HG02610 (cell line): Measurements from ENCODE around the gene NDUFAF8.
"Not testable (repeated sequence)": the region's sequence is repeated elsewhere in the genome, so short reads cannot be mapped to it uniquely, and the experiment has no call there.

Source experiments
- ATAC-seq: cut with Tn5 transposase; IDR thresholded peaks from one replicate; pipeline ENCODE4 v1.9.1; 2021; ENCODE audit warnings: mild to moderate bottlenecking, moderate library complexity; ENCODE audit not compliant: unreplicated experiment

Gene NDUFAF8

DNA sequence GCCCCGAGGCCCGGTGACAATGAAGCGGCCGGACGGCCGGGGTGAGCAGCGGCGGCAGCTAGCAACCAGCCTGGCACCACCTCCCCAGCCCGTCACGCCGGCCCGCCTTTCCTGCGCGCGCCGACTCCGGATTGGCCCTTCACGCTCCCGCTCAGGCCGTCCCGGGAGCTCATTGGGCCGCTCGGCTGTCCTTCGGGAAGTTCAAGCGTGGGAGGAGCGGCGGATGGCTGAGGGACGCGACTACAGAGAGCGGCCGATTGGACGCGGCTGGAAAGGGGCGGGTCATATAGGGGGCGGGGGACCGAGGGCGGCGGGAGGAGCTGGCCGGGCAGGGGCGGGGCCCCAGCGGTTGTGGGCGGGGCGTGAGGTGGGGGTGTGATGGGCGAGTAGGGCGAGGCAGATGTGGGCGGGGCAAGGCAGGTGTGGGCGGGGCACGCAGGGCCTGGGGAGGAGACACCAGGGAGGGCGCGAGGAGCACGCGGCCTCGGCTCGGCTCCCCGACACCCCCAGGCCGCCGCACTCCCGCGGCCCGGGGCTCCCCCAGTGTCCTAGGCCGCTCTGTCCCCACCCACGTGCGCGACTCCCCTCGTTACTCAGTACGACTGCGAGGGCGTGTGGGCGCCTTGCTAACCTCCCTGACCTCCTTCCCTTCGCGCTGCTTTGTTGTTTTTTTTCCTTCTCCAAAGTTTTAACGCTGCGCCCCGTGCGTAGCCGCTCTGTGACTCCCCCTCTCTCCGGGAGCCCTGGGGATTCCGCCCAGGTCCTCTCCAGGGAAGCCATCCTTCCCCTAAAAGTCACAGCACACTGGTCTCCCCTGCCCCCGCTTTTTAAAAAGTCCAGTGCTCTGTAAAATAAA, 16.0 kb upstream of the NDUFAF8 start, which contains the start of gene CEP131:
Gene CEP131 (minus strand): TSS at position 60 of the 856 bp plus-strand sequence. CDS start 2,909 bp downstream, outside the sequence.
- peak; percentile 86 for ATAC-seq

- ATAC-seq: no peak
Observed at GRCh38 chr17:81223762-81224130, 15.4 kb upstream of the NDUFAF8 start.

- not testable (repeated sequence) for ATAC-seq
Observed at GRCh38 chr17:81227630-81228029, 11.5 kb upstream of the NDUFAF8 start.

DNA sequence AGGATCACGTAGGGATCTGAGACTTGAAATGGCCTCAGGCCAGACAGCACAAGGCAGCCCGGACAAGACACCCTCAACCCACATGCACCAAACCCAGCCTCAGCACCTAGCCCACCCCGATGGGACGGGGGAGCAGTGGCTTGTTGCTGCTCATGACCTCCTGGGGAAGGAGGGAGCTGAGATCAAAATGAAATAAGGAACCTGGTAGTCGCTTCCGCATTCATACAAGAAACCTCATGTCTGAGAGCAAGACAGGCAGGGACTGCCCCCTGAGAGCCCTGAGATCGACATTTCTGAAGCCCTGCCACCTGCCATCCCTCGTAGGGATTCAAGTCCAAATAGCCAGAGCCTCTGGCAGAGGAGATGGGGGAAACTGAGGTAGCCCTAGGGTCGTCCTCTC, 10.7 kb upstream of the NDUFAF8 start:
- ATAC-seq: no peak

- ATAC-seq: no peak
Observed at GRCh38 chr17:81228834-81229665, 10.1 kb upstream of the NDUFAF8 start.

DNA sequence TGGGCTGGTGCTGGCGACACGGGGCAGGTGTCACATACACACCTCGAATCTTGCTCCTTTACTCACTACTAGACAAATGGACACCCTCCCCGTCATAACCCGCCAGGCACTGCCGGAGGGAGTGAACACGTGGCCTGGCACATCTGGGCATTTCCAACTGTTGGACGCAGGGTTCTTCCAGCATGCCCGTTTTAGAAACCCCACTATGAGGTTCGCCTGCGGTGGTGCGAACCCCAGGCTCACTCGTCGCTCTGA, 9.5 kb upstream of the NDUFAF8 start:
- ATAC-seq: no peak

- no peak for ATAC-seq
Observed at GRCh38 chr17:81230043-81230820, 8.9 kb upstream of the NDUFAF8 start.

- no peak for ATAC-seq
Observed at GRCh38 chr17:81231121-81231645, 7.9 kb upstream of the NDUFAF8 start.

DNA sequence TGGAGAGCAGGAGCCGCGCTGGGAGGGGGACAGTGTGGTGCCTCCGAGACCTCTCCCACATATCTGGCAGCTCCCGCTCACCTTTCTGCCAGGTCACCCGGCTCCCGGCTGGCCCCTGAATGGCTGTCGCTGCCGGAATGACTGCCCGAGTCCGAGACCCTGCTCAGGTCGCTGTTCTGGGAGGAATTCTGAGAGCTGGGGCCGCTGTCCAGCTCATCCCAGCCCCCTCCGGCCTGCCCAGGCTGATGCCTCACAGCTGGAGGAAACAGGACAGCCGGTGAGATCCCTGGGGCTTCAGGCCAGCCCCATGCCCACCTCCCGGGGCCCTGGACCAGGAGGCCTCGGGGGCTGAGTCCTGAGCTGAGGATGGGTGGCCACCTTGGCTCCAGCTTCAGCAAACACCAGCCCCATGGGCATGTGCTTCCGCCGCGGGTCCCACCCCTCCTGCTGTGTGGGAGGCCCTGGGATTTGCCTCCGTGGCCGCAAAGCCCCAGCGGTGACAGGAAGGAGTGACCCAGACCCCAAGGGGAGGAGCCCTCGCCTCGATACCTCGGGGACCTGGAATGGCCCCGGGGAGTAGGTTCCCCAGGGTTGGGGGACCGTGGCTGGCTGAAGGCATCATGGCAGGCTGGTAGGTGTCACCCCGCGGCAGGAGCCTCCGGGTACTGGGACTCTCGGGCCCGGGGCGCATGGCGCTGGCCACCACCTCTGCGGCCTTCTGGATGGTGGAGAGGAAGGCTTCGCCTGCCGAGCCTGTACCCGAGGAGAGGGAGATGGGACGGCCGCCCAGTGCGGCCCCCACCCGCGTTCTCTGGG, 7.1 kb upstream of the NDUFAF8 start:
- no peak for ATAC-seq

DNA sequence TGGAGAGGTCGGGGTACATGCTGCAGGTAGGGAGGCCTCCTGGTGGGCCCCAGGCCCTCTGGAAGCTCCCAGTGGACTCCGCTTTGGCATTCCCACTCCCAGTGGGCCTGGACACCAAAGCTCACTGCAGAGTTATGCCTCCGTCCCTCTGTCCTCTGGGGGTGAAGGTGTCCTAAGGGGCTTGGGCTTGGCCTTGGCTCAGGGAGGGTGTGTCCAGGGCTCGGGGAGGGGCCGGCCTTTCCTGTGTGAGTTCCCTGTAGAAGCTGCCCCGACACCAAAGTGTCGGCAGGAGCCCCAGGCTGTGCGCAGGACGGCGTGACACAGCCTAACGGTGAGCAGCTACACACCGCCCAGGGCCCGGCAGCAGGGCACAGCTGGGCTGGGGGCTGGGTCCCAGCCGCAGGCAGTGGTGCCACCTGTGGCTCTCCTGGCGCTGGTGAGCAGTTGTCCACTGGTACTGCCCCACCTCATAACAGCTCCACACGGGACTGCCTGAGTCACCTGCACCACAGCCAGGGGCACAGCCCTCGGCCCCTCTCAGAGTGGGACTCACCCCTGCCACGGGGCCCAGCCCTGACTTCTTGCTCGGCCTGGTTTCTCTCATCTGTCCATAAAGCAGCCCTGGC, 6.4 kb upstream of the NDUFAF8 start:
- ATAC-seq: no peak

DNA sequence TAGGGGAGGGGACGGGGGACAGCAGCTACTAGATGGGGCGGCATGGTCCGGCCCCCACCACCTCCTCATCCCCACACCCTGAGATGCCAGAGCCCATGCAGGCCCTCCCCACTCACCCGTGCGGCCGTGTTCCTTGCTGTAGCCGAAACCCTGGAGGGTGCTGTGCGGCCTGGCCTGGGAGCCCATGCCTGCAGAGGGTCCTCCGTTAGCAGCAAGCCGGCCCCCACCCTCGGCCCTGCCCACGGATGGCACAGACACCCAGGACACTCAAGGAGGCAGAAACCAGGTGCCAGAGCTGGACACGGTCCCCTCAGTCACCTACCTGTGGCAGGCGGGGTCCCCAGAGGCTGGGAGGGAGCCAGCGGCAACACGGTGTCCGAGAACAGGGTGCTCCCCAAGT, 5.8 kb upstream of the NDUFAF8 start:
- no peak for ATAC-seq

DNA sequence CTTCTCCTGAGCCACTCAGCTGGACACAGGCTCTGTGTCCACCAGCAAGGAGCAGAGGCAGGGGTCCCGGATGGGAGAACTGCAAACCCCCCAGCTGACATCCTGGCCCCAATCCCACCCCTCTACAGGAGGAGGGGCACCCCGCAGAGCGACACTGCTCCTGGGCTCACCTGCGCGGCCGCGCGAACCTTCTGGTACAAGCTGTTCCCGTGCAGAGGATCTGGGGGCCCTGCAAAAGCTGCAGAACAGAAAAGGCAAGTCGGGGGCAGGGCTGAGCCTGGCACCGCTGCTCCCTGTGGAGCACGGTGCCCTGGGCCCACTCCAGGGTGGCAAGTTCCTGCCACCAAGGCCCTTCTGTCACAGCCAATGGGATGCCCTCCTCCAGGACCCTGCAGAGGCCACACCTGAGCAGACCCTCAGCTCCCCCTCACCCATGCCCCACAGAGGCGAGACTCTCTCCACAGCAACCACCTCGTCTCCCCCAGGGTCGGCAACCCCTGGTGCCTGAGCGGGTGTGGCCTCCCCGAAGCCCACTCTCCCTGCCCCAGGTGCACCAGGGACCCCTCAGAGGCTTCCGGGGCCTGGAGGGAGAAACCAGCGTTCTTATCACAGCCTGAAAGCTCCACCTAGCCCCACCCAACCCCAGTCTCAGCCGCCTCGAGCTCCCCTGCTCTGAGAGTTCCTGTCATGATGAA, 5.2 kb upstream of the NDUFAF8 start:
- ATAC-seq: no peak

- no peak for ATAC-seq
Observed at GRCh38 chr17:81234506-81234855, 4.6 kb upstream of the NDUFAF8 start.

DNA sequence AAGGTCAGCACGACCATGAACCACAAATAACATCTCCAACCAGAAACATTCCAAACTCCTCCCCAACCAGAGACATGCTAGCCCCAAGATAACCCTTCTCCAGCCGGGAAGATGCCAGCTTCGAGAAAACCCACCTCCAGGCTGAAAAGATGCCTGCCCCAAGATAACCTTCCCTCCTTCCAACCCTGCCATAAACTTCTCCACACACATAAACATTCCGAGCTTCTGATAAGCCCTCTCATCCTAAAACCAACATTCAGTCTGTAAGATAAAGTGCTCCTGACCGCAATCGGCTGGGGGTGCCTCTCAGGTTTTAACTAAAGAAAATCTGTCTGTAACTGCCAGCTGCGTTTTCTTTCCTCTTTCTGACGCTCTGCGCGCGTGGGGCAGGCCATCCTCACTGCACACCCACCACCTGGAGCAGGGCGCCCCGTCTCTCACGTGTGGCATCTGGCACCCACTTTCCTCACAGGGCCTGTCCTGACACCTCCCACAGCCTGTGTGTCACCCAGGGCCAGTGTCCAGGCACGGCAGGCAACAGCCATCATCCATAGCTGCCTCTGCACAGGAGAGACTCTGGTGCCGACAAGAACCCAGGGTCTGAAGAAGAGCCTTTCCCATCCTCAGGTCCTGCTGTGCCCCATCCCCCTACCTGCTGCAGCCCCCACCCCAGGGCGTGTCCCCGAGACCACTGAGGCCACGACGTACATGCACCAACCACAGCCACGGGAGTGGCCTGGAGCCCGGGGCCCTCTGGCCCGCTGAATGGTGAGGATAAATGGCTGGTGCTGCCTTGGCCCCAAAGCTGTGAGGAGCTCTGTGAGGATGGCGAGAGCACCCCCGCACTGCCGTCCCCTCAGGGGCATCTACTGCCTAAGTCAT, 3.9 kb upstream of the NDUFAF8 start:
- ATAC-seq: no peak

DNA sequence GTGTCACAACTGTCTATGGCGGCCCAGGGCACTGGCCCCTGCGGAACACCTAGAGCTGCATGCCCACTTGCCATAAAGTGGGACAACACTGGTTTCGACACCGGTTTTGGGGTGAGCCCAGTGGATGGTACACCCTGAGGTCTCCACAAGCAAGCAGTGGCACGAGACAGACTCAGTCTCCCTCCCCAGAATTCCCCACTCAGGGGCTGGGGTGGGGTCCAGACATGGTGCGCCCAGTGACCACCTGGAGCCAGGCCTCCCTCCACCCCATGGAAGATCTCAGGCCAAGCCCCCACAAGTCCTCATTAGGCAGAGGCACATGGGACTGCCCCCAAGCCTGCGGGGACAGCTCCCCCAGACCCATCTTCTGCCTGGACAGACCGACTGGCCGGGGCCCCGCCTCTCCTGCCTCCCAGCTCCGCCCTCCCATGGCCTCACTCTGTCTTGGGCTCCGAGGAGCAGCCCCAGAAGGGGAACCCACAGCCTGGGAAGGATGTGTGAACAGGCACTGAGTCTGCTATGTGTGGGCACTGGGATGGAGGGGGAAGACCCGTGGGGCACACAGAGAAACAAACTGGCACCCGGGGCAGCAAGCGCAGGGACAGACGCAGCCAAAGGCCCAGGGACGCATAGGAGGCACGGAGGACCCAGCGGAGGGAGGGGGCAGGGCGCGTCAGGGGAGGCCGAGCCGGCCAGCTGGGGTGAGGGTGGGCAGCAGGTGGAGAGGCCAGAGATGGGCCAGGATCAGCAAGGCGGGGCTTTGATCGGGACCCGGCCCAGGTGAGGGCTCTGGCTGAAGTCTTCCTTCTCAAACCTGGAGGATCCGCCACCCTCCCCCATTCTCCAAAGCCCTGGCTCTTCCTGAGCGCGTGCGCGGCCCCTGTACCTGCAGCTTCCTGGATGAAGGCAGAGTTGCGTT, 3.0 kb upstream of the NDUFAF8 start:
- no peak for ATAC-seq

- no peak for ATAC-seq
Observed at GRCh38 chr17:81236784-81237183, 2.3 kb upstream of the NDUFAF8 start.
